GM19025 (cell line): ENCODE measurements around the gene CHSY1.

Experiments
- ATAC-seq: cut with Tn5 transposase; IDR thresholded peaks from one replicate; pipeline ENCODE4 v1.9.1; 2021; ENCODE audit warnings: mild to moderate bottlenecking, low read depth, moderate library complexity; ENCODE audit not compliant: unreplicated experiment

Gene CHSY1

DNA sequence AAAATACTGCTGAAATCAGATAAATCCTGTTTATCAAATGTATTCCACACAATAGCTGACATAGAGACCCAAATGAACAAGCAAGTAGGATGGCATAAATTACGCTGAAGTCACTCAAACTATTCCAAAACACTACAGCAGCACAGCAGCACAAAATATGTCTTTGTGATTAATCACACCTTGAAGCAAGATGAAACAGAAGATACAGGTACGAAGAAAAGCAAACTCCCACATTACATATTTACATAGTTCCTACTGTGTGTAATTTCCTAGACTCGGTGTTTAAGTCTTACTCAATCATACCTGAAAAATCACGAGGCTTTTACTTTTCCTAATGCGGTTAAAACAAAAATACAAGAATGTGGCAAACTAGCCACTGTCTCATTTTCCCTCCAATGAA is 38.3 kb downstream of the CHSY1 start:
- ATAC-seq: no peak

DNA sequence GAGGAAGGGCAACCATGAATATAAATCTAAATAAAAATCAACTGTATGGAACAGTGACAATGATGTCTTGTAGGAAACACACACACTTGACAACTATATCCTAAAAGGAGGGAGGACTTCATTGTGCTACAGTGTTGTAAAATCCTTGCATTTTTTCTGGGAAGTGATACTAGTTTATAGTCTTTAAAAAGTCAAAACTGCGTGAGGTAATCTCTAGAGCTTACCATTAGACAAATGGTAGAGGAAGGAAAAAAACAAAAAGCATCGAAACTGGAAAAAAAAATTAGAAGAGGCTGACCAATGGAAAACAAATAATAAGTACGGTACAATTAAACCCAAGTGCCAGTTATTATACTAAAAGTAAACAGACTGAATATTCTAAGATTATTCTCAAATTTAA is 38.7 kb downstream of the CHSY1 start:
- ATAC-seq: no peak

DNA sequence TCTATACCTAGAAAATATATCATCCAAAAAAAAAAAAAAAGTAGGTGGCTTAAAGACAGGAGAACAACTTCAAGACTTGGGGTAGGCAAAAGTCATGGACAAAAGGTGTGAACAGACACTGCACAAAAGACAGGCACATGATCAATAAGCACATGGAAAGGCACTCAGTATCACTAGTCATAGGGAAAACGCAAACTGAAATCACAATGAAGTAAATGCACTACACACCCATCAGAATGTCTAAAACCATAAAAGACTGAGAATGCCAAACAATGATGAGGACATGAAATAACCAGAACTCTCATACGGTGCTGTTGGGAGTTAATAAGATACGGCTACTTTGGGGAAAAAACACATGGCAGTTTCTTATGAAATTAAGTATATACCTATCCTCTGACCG is 40.0 kb downstream of the CHSY1 start:
- no peak for ATAC-seq

DNA sequence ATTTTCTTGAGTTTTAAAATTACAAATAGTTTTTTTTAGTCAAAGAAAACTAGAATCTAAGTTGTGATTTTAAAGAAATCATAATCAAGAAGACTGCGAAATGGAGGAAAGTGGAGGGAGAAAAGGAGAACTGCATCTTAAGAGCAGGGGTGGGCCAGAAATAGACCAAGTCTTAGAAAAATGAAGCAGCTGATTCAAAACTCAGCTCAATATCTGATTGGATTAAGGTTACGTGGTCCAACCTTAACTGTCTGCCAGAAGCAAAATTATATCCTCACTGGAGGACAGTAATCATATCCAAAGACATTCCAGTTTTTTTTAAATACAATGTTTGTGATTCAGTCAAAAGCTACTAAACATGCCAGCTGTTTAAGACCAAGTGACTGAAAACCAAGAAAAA is 41.4 kb downstream of the CHSY1 start:
- ATAC-seq: no peak

- no peak for ATAC-seq
These were observed 41.8 kb downstream of the CHSY1 start for GRCh38 chr15:101210058-101210457.

GRCh38 chr15:101209285-101209845 is 42.5 kb downstream of the CHSY1 start:
- no peak for ATAC-seq

- no peak for ATAC-seq
These were observed 44.0 kb downstream of the CHSY1 start for GRCh38 chr15:101207867-101208288.

DNA sequence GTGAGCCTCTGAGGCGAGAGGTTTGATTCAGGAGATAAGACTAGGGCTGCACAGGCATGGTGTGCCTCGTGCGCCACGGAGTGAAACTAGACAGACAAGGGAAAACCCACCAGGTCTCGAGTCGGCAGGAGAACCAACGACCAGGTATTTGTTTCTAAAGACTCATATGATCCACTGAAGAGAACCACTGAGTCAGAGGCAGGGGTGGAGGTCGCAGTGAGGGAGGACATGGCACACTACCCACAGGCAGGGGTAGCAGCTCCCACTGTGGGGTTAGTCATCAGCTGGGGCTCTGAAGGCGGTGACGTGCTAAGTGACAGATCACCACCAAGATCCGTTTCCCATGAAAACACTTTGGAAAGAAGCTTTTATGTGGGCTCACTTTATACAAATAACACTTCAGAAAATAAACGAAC is 45.7 kb downstream of the CHSY1 start:
- no peak for ATAC-seq

DNA sequence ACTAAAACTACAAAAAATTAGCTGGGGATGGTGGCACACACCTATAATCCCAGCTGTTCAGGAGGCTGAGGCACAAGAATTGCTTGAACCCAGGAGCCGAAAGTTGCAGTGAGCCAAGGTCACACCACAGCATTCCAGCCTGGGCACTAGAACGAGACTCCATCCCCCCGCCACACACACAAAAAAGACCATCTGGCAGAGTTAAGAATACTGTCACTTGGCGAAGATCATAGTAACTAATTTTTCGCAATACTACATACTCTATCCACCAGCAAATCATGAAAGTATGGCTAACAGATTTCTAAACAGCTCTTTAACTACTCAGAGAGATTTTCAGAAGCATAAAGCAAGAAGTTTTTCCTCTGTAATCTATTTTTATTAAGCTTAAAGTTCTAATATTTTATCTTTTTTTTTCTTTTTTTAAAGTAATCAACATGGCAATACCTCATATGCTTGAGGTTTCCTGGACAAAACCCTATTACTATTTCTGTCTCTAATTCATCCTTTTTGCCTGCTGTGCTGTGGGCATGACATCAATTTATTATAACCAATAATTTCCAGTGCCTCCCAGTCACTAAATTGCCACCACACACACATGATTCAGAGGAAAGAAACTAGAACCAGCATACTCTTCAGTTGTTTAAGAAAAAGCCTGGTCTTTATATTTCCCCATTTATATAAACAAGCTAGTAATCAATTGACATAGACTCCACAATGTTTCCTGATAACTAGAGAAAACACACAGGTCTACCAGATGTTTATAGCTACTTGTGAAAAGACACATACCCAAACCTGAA is 46.9 kb downstream of the CHSY1 start:
- no peak for ATAC-seq

DNA sequence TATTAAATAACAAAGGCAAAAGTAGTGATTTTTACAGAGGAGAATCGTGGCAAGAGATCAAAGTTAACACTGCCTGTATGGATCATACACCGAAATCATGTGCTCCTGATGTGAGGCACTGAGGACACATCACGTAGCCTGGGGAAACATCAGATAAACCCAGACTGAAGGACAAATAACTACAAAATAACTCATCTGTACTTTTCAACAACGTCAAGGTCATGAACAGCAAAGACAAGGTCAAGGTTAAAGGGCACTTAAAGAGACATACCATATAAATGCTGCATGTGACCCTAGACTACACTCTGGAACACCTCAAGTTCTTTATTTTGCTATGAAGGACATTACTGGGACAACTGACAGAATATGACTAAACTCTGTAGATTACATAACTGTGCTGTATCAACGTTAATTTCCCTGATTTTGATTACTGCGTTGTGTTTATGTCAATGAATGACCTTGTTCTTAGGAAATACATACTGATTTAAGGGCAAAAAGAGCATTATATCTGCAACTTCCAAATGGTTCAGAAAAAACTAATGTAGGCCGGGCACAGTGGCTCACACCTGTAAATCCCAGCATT is 48.1 kb downstream of the CHSY1 start:
- ATAC-seq: no peak

DNA sequence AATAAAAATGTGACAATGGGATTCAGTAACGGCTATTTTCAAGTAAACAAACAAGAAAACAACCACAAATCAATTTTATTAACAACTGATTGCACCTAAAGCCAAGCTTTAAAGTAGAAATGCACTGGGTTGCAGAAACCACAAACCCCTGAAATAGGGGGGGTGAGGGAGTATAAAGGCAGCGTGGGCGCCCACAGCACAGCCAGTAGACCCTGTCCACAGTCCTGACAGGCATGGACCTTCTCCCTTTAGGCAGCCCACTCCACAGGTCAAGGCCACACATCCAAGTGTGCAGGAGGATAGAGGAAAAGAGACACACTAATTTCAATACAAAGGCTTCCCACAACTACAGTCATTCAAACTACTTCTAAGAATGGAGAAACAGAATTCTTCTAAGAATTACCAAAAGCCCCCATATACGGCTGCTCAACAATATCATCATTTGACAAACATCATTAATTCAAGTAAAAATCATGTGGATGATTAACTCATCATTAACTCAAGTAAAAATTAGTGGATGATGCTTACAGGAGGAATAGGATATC is 48.7 kb downstream of the CHSY1 start:
- ATAC-seq: no peak

DNA sequence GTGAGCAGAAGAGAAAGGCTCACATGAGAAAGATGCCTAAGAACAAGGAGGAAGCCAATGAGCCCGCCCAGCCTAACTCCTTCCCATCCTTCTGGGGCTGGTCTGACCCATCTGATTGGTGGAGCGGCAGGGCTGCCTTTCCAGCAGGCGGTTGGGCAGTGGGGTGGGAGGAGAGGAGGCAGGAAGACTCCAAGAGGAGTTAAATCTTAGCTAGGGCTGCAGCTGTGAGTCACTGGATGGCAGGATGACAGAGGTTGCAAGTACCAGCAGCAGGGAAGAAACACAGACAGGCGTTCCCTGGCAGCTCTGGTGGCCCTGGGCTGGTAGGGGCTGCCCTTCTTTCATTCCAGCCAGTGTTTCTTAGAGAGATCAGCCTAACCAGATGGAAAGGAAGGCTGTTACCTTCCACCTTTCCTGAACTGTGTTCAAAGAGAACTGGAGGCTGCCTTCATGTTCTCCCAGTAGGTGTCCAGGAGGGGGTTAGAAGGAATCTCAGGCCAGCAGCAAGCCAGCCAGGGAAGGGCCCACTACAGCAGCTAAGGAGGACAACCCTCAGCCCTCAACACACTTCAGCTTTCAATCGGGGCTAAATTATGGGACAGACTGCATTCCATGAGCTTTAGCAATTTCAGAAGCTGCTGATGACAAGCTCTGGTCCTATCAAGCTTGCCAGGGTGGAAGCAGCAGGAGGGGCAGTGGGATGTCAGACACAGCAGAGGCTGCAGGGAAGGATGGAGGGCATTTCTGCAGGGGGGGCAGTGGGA is 50.3 kb downstream of the CHSY1 start:
- ATAC-seq: no peak

GRCh38 chr15:101200181-101200580 is 51.7 kb downstream of the CHSY1 start:
- no peak for ATAC-seq

DNA sequence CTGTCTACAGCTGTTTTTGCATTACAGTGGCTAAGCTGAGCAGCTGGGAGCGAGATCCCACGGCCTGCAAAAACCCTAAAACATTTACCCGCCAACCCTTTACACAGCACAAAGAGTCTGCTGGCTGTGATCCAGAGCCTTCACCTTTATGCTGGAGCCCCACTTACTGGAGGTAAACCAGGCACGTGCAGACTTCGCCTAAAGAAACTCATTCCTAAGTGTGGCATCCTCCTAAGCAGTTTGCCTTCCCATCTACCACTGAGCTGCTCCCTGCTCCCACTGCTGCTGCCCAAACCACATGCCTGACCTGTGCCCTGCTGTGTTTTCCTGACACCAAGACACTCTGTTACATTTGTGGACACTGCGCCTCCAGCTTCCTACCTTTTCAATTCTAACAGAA is 53.0 kb downstream of the CHSY1 start:
- no peak for ATAC-seq

- no peak for ATAC-seq
These were observed 53.7 kb downstream of the CHSY1 start for GRCh38 chr15:101198031-101198575.

GRCh38 chr15:101194546-101195125 is 57.2 kb downstream of the CHSY1 start:
- ATAC-seq: no peak

GRCh38 chr15:101193806-101194545 is 57.9 kb downstream of the CHSY1 start:
- no peak for ATAC-seq

DNA sequence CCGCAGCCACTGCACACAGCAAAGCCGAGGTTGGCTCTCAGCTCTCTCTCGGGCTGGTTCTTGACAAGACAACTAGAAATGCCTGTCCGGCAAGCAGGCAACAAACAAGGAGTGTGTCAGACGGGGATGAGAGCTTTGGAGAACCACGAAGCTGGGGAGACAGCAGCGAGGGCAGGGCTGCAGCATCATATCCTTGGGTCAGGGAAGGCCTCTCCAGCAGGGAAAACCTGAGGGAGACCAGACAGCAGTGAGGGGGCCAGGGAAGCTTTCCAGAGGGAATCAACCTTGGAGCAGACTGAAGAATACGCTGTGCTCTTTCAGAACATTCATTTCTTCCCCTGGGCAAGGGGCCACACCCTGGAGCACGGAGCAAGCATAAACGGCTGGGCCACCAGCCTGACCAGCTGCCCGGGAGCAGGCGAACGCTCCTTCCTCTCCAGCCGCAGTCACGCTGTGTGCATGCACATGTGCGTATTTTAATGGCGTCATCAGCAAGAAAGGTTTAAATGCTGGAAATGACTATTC is 58.7 kb downstream of the CHSY1 start:
- no peak for ATAC-seq

- no peak for ATAC-seq
These were observed 59.8 kb downstream of the CHSY1 start for GRCh38 chr15:101192081-101192480.
